ENCODE data around the gene CCNDBP1. TPM values are rescaled to one million over a fixed set of nuclear protein-coding genes. Genes with fewer than 3 reads are reported as not detected.

CCNDBP1 gene
- total and polyA plus RNA-seq, 8 donors, result 17.6 to 37.7 (median 21.7) TPM

DNA sequence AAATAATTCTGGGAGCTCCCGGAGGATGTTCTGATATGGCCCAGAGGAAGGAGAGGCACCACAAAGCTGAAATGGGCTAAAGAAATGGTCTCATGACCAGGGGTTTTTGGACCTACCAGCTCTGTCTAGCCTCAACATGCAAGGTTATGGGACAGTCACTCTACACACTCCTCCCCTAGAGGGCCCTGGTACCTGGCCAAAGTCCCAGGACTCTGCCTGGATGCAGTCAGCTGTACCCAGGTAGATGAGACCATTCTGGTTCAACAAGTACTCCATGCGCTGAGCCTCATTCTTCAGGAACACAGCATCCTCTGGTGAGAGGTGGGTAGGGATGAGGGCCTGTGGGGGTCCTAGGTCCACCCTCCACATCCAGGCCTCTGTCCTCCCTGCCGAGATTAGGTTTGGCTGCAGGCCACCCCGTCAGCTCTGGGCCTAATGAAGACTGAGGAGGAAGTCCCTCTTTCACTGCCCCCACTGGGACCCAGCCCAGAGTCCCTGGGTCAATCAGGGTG is 26.1 kb downstream of the CCNDBP1 start:
- TF ChIP-seq, protein P1, sequence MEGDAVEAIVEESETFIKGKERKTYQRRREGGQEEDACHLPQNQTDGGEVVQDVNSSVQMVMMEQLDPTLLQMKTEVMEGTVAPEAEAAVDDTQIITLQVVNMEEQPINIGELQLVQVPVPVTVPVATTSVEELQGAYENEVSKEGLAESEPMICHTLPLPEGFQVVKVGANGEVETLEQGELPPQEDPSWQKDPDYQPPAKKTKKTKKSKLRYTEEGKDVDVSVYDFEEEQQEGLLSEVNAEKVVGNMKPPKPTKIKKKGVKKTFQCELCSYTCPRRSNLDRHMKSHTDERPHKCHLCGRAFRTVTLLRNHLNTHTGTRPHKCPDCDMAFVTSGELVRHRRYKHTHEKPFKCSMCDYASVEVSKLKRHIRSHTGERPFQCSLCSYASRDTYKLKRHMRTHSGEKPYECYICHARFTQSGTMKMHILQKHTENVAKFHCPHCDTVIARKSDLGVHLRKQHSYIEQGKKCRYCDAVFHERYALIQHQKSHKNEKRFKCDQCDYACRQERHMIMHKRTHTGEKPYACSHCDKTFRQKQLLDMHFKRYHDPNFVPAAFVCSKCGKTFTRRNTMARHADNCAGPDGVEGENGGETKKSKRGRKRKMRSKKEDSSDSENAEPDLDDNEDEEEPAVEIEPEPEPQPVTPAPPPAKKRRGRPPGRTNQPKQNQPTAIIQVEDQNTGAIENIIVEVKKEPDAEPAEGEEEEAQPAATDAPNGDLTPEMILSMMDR (IDR thresholded peaks at IDR 0.05), result no peak
- FAIRE-seq (no peak), DNase-seq (no peak), ATAC-seq (no peak)
- H3K27ac ChIP-seq, result no peak overlapping the region
- no peaks in the 10 kb centered on the region for H3K4me1 ChIP-seq
- intact Hi-C loops (cut with DNase I), result no loop called here
- no peaks in the 10 kb centered on the region for H3K36me3 ChIP-seq
- 73 to 74% methylated on average over 4 of the region's 4 CpGs for WGBS, 2 donors
- no peaks in the 10 kb centered on the region for H3K9me3 ChIP-seq
- H3K27me3 ChIP-seq, result no peaks in the 10 kb centered on the region
- no peak overlapping the region for H3K4me3 ChIP-seq

DNA sequence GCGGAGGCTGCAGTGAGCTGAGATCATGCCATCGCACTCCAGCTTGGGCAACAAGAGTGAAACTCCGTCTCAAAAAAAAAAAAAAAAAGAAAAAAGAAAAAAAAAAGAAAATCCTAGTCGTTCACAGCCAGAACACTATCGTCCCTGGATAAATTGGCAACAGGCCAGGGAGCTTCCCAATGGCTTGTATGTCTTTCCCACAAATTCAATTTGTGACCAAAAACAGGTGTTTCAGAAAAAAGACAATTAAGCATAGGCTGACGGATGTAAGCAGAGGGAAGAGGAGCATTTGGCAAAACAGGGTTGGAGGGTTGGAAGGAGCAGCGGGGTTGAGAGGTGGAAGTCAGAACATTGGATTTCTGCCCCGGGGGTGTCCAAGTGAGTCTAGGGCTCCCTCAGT is 27.1 kb downstream of the CCNDBP1 start:
- DNase-seq, result no peak
- 71 to 74% methylated on average over 8 of the region's 8 CpGs for WGBS, 2 donors
- no peak for ATAC-seq

DNA sequence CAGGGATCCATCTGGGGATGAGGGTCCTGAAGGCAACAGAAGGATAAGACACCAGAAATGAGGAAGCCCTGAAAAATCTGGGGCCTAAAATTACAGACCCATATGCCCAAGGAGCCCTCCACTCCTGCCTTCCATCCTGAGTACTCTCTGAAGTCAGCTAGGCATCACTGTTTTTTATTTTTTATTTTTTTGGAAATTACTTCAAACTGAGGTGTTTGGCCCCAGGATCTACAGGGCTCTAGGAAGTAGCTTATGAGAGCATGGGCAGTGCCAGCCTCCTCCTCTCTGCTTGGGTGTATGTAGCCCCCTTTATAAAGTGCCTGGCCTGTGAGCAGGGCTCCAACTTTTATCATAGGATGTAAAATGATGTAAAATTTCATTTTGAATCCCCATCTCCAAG is 27.7 kb downstream of the CCNDBP1 start:
- FAIRE-seq, result no peak
- TF ChIP-seq, protein P1 (IDR thresholded peaks at IDR 0.05), result no peak
- intact Hi-C loops (cut with DNase I), result no loop called here

More for the DNA sequence above, 27.1 kb downstream of the CCNDBP1 start:
- H3K27ac ChIP-seq, result no peak overlapping the region
- no peaks in the 10 kb centered on the region for H3K9me3 ChIP-seq
- H3K4me3 ChIP-seq, result no peak overlapping the region
- no peaks in the 10 kb centered on the region for H3K36me3 ChIP-seq
- intact Hi-C loops (cut with DNase I), result no loop called here
- no peaks in the 10 kb centered on the region for H3K4me1 ChIP-seq
- no peaks in the 10 kb centered on the region for H3K27me3 ChIP-seq
- TF ChIP-seq, protein P1 (IDR thresholded peaks at IDR 0.05), result no peak
- no peak for FAIRE-seq

DNA sequence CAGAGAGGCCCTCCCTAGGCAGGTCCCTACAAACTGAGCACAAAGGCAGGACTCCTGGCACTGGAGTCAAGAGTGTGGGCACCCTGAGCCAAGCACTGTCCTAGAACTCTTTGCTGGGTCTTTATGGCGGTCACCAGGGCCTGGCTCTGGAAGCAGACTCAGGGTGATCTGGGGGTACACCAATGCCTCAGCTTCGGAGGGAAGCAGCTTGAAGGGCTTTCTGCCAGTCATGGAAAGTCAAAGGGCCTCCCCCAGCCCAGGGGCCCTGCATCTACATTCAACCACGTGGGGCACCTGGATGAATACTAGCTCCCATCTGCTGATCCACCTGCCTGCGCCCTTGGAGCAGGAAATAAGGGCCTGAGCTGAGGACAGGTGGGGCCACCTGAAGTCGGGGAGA is 28.3 kb downstream of the CCNDBP1 start:
- intact Hi-C loops (cut with DNase I), result no loop called here
- H3K4me3 ChIP-seq, result no peak overlapping the region
- no peaks in the 10 kb centered on the region for H3K36me3 ChIP-seq
- no peaks in the 10 kb centered on the region for H3K9me3 ChIP-seq
- DNase-seq, result no peak
- no peaks in the 10 kb centered on the region for H3K27me3 ChIP-seq
- no peak overlapping the region for H3K27ac ChIP-seq
- H3K4me1 ChIP-seq, result no peaks in the 10 kb centered on the region
- 66 to 69% methylated on average over 5 of the region's 5 CpGs for WGBS, 2 donors
- no peak for ATAC-seq
- TF ChIP-seq, protein P1 (IDR thresholded peaks at IDR 0.05), result no peak
- FAIRE-seq, result no peak

More for the DNA sequence above, 27.7 kb downstream of the CCNDBP1 start:
- Histone ChIP-seq H3K4me1 (no peaks in the 10 kb centered on the region), H3K4me3 (no peak overlapping the region), H3K27me3 (no peaks in the 10 kb centered on the region), H3K9me3 (no peaks in the 10 kb centered on the region), H3K27ac (no peak overlapping the region), H3K36me3 (no peaks in the 10 kb centered on the region)
- no peak for DNase-seq
- no peak for ATAC-seq

DNA sequence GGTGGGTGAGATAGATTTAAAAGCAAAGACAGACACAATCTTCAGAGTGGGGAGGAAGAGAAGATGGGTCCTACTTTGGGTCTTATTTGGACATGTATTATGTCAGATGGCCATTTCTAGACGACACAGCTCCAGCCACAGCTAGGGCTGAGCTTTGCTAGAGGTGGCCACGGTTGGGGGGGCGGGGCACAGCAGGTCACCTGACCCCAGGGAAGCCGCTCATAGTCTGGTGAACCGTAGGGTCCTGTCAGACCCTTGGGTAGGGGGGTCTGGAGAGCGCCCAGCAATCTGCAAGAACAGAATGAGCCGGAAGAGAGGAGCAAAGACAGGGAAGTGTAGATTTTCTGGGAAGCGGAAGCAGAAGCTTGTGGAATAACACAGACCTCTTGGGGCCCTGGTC is 29.0 kb downstream of the CCNDBP1 start:
- H3K27ac ChIP-seq, result no peak overlapping the region
- DNase-seq, result no peak
- intact Hi-C loops (cut with DNase I), result no loop called here
- TF ChIP-seq, protein P1 (IDR thresholded peaks at IDR 0.05), result no peak
- WGBS, 2 donors, result 67 to 69% methylated on average over 8 of the region's 8 CpGs
- no peak overlapping the region for H3K4me3 ChIP-seq
- H3K36me3 ChIP-seq, result no peaks in the 10 kb centered on the region
- H3K4me1 ChIP-seq, result no peaks in the 10 kb centered on the region
- no peak for FAIRE-seq
- no peaks in the 10 kb centered on the region for H3K9me3 ChIP-seq
- H3K27me3 ChIP-seq, result no peaks in the 10 kb centered on the region
- no peak for ATAC-seq

All from pancreas (tissue), 10 donors.